ENCODE measurements around the gene CLDND1.

The CLDND1 gene

GRCh38 chr3:98551236-98551635 is 28.5 kb upstream of the CLDND1 start:
- no peak for DNase-seq

- DNase-seq = no peak
These were observed 28.1 kb upstream of the CLDND1 start for GRCh38 chr3:98550833-98551232.

- DNase-seq = no peak
These were observed 25.8 kb upstream of the CLDND1 start for GRCh38 chr3:98548544-98548943.

GRCh38 chr3:98545940-98546339 is 23.2 kb upstream of the CLDND1 start:
- peak in 1 of 2 donors; percentile 40 for DNase-seq

GRCh38 chr3:98542623-98543022 is 19.9 kb upstream of the CLDND1 start:
- DNase-seq = no peak

GRCh38 chr3:98541695-98542094 is 19.0 kb upstream of the CLDND1 start:
- DNase-seq = no peak

GRCh38 chr3:98540346-98540745 is 17.6 kb upstream of the CLDND1 start:
- DNase-seq = no peak

GRCh38 chr3:98536456-98537017 is 13.8 kb upstream of the CLDND1 start:
- DNase-seq = no peak

GRCh38 chr3:98534734-98535133 is 12.0 kb upstream of the CLDND1 start:
- no peak for DNase-seq

- DNase-seq = no peak
These were observed 11.5 kb upstream of the CLDND1 start for GRCh38 chr3:98534168-98534567.

GRCh38 chr3:98532709-98533571 is 10.2 kb upstream of the CLDND1 start:
- DNase-seq = no peak

- no peak for DNase-seq
These were observed 9.6 kb upstream of the CLDND1 start for GRCh38 chr3:98532275-98532637.

- DNase-seq = no peak
These were observed 9.0 kb upstream of the CLDND1 start, which contains the start of gene GPR15 for GRCh38 chr3:98531622-98532274. Gene GPR15, plus strand, starts transcription at chr3:98531978. Its CDS starts 56 bp downstream, at chr3:98532034.

GRCh38 chr3:98530676-98531075 is 8.0 kb upstream of the CLDND1 start:
- no peak for DNase-seq

- no peak for DNase-seq
These were observed 7.3 kb upstream of the CLDND1 start for GRCh38 chr3:98529856-98530459.

- DNase-seq = no peak
These were observed 6.0 kb upstream of the CLDND1 start for GRCh38 chr3:98528474-98529346.

GRCh38 chr3:98525494-98525893 is 2.8 kb upstream of the CLDND1 start:
- no peak for DNase-seq

GRCh38 chr3:98521897-98522543 is 682 bp downstream of the CLDND1 start:
- peak; percentile 11 to 54 for DNase-seq

GRCh38 chr3:98519351-98519750 is 3.4 kb downstream of the CLDND1 start:
- DNase-seq = no peak

- DNase-seq = no peak
These were observed 3.9 kb downstream of the CLDND1 start for GRCh38 chr3:98518816-98519215.

GRCh38 chr3:98514948-98515347 is 7.8 kb downstream of the CLDND1 start:
- no peak for DNase-seq

GRCh38 chr3:98513736-98514135 is 9.0 kb downstream of the CLDND1 start:
- no peak for DNase-seq

Measured in bone marrow (tissue), 2 donors.